HCEC 1CT (cell line): ENCODE data around the gene RNH1.

Experiments used
- DNase-seq: peaks from one replicate; pipeline ENCODE4 v3.0.0-alpha.2; 2017

Gene RNH1

GRCh38 chr11:454801-455565, 52.1 kb downstream of the RNH1 start:
- no peak for DNase-seq

- no peak for DNase-seq
Observed at GRCh38 chr11:454043-454442, 53.0 kb downstream of the RNH1 start.

- DNase-seq, result no peak
Observed at GRCh38 chr11:453564-453963, 53.5 kb downstream of the RNH1 start.

GRCh38 chr11:452916-453527, 54.0 kb downstream of the RNH1 start:
- no peak for DNase-seq

- no peak for DNase-seq
Observed at GRCh38 chr11:452203-452744, 54.8 kb downstream of the RNH1 start.

GRCh38 chr11:451738-452137, 55.3 kb downstream of the RNH1 start:
- no peak for DNase-seq

- peak; percentile 64 for DNase-seq
Observed at GRCh38 chr11:450809-451451, 56.1 kb downstream of the RNH1 start.

- peak; percentile 96 for DNase-seq
Observed at GRCh38 chr11:449889-450808, 56.9 kb downstream of the RNH1 start, which contains the start of gene PTDSS2. Gene PTDSS2, plus strand, starts transcription at chr11:450279. Its CDS starts 177 bp downstream, at chr11:450456.

GRCh38 chr11:447923-448731, 58.9 kb downstream of the RNH1 start:
- peak; percentile 88 for DNase-seq

GRCh38 chr11:446891-447290, 60.2 kb downstream of the RNH1 start:
- no peak for DNase-seq

- no peak for DNase-seq
Observed at GRCh38 chr11:445765-446588, 61.1 kb downstream of the RNH1 start.
